GM21526 (cell line): Measurements from ENCODE around the gene RNFT2.

ENCODE experiments used
- ATAC-seq: cut with Tn5 transposase; IDR thresholded peaks from one replicate; pipeline ENCODE4 v1.9.1; 2021; ENCODE audit warnings: moderate library complexity; ENCODE audit not compliant: unreplicated experiment, low FRiP score

Gene RNFT2, protein sequence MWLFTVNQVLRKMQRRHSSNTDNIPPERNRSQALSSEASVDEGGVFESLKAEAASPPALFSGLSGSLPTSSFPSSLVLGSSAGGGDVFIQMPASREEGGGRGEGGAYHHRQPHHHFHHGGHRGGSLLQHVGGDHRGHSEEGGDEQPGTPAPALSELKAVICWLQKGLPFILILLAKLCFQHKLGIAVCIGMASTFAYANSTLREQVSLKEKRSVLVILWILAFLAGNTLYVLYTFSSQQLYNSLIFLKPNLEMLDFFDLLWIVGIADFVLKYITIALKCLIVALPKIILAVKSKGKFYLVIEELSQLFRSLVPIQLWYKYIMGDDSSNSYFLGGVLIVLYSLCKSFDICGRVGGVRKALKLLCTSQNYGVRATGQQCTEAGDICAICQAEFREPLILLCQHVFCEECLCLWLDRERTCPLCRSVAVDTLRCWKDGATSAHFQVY

DNA sequence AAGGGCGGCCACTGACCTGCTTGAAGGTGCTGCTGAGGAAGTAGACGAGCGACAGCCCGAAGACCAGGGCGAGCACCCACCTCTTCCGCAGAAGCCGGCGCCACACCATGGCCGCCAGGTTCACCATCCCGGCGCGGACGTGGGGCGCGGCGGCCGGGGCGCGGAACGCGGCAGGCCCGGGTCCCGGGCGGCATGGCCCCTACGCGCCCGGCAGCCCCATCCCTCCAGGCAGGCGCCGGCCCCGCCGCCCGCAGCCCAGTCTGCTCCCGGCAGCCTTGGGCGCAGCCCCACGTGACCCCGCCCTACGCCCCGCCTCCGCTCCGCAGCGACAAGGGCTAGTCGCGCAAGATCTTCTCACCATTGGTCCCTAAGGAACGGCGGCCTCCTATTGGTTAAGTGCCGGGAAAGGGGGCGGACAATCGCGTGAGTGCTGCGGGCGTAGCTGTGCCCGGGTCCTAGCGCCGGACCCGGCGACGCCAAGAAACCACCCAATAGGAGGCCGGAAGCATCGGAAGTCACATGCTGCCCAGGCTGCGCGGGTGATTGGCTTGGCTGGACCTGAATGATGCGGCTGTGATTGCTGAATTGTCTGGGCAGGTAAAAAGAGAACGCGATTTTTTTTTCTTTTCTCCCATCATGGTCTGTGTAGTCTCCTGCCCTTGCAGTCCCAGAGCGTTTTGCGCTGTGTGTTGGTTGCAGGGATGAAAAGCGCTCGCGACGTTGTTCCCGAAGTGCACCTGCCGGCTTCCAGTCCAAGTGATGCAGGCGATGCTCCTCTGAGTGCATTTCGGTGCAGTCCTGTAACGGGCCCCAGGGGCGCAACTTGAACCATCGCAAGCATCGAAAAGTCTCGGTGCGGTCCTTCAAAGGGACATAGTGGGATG is at the start of gene RNFT2, which contains the start of gene SPRING1:
Gene RNFT2 (plus strand): TSS at position 542 of the 884 bp plus-strand sequence. CDS start 2,183 bp downstream, outside the sequence.
Gene SPRING1 (minus strand): TSS at position 296 of the 884 bp plus-strand sequence. CDS start 169 bp downstream, at position 127.
- ATAC-seq: peak; percentile 97

DNA sequence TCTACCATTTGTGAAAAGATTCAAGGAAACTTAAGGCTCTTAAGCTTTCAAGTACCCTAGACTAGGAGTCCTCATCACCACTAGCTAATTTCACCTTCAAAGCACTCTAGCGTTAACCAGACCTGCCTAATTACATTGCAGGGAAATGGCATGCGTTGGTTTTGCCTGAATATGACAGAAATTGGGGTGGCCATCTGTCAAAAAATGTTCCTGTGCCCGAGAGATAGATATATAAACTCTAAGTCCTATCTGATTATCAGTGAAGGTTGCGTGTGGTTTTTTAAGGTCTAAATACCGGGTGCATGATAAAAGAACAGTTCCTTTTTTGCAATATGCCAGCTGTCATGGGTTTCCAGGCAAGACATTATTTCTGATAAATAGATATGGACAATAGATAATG is 48.6 kb upstream of the RNFT2 start:
- no peak for ATAC-seq

DNA sequence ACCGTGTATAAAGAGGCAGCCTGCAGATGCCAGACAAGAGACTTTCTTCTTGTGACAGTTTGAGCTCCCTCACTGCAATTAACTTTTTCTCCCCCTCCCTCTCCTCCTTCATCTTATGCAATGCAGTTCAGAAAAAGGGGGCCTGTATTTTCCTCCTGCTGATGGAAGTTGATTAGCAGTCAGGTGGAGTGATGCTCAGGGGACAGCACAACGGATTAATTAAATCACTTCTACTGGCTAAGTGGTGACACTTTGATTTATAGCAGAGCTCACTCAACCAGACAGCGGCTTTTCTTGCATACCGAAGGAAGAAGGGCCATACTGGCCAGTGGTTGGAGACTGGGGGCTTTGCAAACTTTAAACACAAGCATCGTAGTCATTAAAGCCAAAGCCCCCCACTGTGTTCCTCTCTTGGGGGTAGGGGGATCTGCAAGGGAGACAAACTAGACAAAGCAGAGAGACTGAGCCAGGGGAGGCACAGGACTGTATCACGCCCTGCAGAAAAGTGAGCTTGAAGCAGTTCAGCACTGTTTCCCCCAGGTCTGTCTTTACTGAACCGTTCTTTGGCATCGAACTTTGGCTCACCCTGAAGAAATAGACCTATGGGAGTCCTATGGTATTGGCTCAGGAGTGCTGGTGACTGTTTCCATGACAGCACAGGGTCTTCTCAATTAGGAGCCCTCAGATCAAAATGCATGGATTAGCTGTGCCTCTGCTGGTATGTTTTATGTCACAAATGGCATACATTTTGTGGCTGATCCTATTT is 48.0 kb upstream of the RNFT2 start:
- no peak for ATAC-seq

- ATAC-seq: no peak
Measured at GRCh38 chr12:116691205-116691604, 46.9 kb upstream of the RNFT2 start.

GRCh38 chr12:116691636-116692035 is 46.5 kb upstream of the RNFT2 start:
- ATAC-seq: no peak

DNA sequence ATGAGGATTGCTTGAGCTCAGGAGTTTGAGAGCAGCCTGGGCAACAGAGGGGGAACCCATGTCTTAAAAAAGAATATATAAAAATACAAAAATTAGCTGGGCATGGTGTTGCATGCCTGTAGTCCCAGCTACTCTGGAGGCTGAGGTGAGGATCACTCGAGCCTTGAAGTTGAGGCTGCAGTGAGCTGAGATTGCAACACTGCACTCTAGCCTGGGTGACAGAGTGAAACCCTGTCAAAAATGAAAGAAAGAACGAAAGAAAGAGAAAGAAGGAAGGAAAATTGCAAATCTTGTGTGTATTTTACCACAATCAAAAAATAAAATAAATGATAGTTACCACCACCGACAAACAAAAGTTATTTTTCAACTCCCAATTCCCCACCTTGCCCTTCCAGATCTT is 45.5 kb upstream of the RNFT2 start:
- ATAC-seq: no peak

- ATAC-seq: no peak
Measured at GRCh38 chr12:116693286-116694227, 44.6 kb upstream of the RNFT2 start.

DNA sequence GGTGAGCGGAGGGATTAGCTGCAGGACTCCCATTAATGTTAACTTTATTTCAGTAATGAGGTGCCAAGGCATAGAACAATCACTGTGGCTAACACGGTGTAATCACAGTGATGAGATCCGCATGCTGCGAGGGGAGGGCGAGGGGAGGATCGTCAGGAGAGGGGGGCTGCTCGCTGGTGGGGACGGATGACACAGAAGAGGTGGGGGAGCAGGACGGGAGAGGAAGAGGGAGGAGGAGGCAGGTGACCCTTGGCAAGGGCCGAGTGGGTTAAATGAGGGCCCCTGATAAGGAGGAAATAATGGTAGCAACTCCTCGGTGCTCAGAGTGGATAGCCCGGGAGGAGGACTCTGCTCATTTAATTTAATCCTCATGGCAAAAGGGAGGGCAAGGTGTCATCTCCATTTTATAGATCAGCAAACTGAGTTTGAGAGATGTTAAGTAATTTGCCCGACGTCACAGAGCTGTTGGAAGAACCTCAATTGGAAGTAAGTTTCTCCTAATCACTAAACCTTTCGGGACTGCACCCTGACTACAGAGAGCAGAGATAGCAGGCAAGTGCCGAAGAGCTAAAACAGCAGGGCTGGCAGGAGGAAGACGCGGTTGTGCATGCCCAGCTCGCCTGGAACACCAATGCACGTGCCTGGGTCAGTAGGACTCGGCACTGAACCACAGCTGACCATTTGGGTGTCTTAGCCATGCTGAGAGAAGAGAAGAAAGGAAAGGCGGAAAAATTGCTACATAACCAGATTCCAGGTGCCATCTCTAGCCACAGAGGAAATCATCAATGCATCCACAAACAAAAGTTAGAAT is 43.3 kb upstream of the RNFT2 start:
- ATAC-seq: no peak

DNA sequence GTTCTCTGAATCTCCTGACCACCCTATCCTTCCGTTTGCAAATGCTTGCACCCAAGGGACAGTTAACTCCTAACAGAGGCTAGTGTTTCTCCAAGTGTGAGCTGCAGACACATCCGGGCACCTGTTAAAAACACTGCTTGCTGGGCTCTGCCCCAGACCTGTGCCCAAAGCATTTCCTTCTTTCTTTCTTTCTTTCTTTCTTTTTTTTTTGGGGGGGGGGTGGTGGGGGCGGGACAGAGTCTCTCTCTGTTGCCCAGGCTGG is 42.7 kb upstream of the RNFT2 start:
- no peak for ATAC-seq

GRCh38 chr12:116697305-116697704 is 40.8 kb upstream of the RNFT2 start:
- ATAC-seq: no peak

- no peak for ATAC-seq
Measured at GRCh38 chr12:116697716-116698115, 40.4 kb upstream of the RNFT2 start.

DNA sequence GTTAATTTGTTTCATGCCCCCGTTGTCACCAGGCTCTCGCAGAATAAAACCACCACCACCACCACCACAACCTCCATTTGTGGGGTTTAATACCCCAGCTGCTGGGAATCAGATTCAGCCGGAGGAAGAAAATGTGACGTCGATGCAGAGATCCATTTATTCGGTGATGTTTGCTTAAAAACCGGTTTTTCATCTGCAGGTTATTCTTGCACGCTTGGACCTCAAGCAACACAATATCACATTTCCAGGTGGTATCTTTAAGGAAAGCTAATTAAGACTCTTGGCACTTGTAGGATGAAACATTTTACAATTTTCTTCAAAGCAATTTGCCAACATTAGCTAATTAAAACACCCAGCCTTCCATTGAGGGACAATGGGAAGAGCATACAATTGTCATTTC is 40.0 kb upstream of the RNFT2 start:
- no peak for ATAC-seq

GRCh38 chr12:116698554-116699075 is 39.5 kb upstream of the RNFT2 start:
- no peak for ATAC-seq

GRCh38 chr12:116700066-116700465 is 38.0 kb upstream of the RNFT2 start:
- ATAC-seq: no peak

DNA sequence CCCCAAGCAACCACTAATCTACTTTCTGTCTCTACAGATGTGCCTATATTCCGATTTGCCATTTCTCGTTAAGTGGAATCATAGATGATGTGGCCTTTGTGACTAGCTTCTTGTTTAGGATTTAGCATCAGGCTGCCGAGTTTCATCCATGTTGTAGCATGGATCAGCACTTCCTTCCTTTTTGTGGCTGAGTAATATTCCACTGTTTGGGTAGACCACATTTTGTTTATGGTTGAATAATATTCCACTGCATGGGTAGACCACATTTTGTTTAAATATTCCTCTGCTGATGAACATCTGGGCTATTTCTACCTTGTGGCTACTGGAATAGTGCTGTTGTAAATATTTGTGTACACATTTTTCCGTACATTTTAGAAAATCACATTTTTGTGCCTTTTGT is 36.7 kb upstream of the RNFT2 start:
- no peak for ATAC-seq

DNA sequence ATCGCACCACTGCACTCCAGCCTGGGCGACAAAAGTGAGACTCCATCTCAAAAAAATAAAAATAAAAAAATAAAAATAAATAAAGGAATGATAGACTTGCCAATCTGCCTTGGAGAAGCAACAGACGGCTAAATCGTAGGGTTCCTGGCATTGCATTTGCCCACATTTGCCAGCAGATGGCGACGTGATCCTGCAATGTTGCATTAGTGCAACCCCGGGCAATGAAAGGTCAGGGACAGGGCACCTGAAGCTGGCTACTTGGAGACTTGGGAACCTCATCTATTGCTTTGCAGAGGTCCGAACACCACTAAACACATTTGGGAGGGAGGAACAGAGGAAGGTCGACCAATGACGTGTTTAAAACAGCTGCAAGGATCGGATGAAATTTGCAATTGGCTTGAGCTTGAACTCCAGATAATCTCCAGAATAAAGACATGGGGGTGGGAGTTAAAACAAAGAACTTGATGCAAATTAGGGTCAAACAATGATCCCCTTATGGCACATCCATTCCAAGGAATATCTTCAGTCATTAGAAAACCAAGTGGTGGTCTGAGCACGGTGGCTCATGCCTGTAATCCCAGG is 34.8 kb upstream of the RNFT2 start:
- no peak for ATAC-seq

GRCh38 chr12:116707751-116708150 is 30.4 kb upstream of the RNFT2 start:
- ATAC-seq: no peak
